Endothelial cell (in vitro differentiated cells): ENCODE measurements around the gene FAM177A1. TPM values are rescaled to one million over a fixed set of nuclear protein-coding genes. Genes with fewer than 3 reads are reported as not detected.
"Not testable (repeated sequence)": the region's sequence is repeated elsewhere in the genome, so short reads cannot be mapped to it uniquely, and the experiment has no call there.

Experiments
- DNase-seq: peaks from one replicate; pipeline ENCODE4 v3.0.0; 2021; ENCODE audit warnings: low spot score
- H3K27ac Mint-ChIP-seq: one replicate; pipeline ENCODE4 v1.8.0; 2021; ENCODE audit warnings: mixed read lengths, inconsistent platforms; ENCODE audit not compliant: unreplicated experiment
- H3K27me3 Mint-ChIP-seq: one replicate; pipeline ENCODE4 v1.8.0; 2021; ENCODE audit warnings: mild to moderate bottlenecking, moderate library complexity, mixed read lengths, inconsistent platforms; ENCODE audit not compliant: unreplicated experiment
- H3K36me3 Mint-ChIP-seq: one replicate; pipeline ENCODE4 v1.8.0; 2021; ENCODE audit warnings: mild to moderate bottlenecking, low read depth, mixed read lengths, inconsistent platforms; ENCODE audit not compliant: unreplicated experiment
- H3K4me1 Mint-ChIP-seq: one replicate; pipeline ENCODE4 v1.8.0; 2021; ENCODE audit warnings: mild to moderate bottlenecking, mixed read lengths, inconsistent platforms; ENCODE audit not compliant: unreplicated experiment
- H3K4me3 Mint-ChIP-seq: one replicate; pipeline ENCODE4 v1.8.0; 2021; ENCODE audit warnings: mild to moderate bottlenecking, mixed read lengths, inconsistent platforms; ENCODE audit not compliant: unreplicated experiment
- H3K9me3 Mint-ChIP-seq: one replicate; pipeline ENCODE4 v1.8.0; 2021; ENCODE audit warnings: mixed read lengths, inconsistent platforms; ENCODE audit not compliant: unreplicated experiment
- total RNA-seq: library from RNA; stranded (reverse); fragmentation: NEBNext Ultra II Directional; extraction: Animal tissue kit (Norgen Biotek cat#: 25700); gene quantifications from one replicate; pipeline ENCODE4 v1.2.1, GENCODE V29; 2021; ENCODE audit not compliant: unreplicated experiment
- TF ChIP-seq, protein P1 (sequence below): fragments of 200-600 bp; sonication (generic); IDR thresholded peaks from one replicate; pipeline ENCODE4 v1.5.0; 2021; ENCODE audit warnings: antibody characterized with exemption; ENCODE audit not compliant: unreplicated experiment

FAM177A1 gene
- total RNA-seq, 1 donor from 2014 or later: 25.6 TPM

DNA sequence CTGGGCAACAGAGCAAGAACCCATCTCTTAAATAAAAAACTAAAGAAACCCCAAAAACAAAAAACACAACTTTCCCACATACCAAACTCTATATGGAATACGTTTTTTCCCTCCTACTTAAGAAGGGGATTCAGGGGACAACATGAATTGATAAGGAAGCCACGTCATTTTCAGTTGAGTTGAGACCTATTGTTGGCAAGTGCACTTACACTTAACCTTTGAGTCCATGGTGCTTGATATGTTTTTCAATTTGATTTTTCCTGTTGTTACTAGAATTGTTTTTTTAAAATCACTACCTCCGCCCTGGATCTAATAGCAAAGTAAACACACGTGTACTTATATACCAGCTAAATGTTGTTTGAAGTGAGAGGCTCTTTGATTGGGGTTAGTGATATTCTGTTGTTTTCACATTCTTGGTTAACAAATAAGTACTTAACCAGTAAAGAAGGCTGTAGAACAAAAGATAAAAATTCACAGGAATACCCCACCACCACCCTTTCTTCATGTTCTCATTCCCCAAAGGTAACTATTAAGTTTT lies 2.0 kb downstream of the FAM177A1 start:
- Mint-ChIP-seq H3K4me3 (peak overlapping the region; percentile 74), H3K27ac (no peak overlapping the region), H3K27me3 (no peaks in the 10 kb centered on the region), H3K4me1 (peaks cover 7% of the 10 kb centered on the region), H3K36me3 (peaks cover 2% of the 10 kb centered on the region), H3K9me3 (no peaks in the 10 kb centered on the region)
- no peak for DNase-seq
- TF ChIP-seq, protein P1, sequence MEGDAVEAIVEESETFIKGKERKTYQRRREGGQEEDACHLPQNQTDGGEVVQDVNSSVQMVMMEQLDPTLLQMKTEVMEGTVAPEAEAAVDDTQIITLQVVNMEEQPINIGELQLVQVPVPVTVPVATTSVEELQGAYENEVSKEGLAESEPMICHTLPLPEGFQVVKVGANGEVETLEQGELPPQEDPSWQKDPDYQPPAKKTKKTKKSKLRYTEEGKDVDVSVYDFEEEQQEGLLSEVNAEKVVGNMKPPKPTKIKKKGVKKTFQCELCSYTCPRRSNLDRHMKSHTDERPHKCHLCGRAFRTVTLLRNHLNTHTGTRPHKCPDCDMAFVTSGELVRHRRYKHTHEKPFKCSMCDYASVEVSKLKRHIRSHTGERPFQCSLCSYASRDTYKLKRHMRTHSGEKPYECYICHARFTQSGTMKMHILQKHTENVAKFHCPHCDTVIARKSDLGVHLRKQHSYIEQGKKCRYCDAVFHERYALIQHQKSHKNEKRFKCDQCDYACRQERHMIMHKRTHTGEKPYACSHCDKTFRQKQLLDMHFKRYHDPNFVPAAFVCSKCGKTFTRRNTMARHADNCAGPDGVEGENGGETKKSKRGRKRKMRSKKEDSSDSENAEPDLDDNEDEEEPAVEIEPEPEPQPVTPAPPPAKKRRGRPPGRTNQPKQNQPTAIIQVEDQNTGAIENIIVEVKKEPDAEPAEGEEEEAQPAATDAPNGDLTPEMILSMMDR: no peak

DNA sequence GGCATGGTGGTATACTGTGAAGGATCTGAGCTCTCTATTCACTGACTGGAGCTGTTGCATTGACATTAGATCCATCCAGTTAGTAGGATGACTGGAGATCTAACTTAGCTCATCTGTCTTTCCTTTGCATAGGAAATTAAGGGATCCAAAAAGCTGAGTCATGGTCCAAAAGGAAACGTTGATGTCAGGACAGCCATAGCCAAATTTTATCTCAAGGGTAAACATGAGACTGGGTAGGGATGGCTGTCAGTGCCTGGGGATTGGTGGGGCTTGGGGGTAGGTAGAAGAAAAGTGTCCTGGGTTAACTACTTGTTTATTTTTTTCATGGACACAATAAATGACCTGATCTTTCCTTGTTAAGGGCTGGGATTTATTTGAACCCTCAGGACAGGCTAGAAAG lies 4.6 kb downstream of the FAM177A1 start:
- Mint-ChIP-seq H3K4me3 (no peak overlapping the region), H3K9me3 (no peaks in the 10 kb centered on the region), H3K27ac (no peak overlapping the region), H3K4me1 (peaks cover 2% of the 10 kb centered on the region), H3K36me3 (peaks cover 4% of the 10 kb centered on the region), H3K27me3 (no peaks in the 10 kb centered on the region)
- DNase-seq: no peak
- TF ChIP-seq, protein P1: no peak

DNA sequence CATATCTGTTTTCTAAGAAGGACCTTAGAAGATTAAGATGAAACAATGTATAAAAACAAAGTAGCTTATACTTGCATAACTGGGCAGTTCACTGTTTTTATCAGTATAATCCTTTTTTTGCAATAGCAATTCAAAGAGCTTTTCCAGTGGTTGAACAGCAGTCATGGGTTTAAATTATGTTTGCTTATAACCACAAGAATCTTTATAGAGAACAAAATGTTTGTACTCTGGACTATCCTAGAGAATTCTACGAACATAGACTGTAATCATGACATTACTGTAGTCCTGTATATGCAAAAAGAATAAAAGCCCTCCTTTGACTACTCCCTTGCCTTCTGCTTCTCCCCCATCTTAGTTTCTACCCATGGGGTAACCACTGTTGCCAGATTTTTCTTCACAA lies 5.7 kb downstream of the FAM177A1 start:
- H3K9me3 Mint-ChIP-seq: no peaks in the 10 kb centered on the region
- no peak overlapping the region for H3K4me3 Mint-ChIP-seq
- H3K27ac Mint-ChIP-seq: no peak overlapping the region
- H3K4me1 Mint-ChIP-seq: no peaks in the 10 kb centered on the region
- DNase-seq: no peak
- peaks cover 9% of the 10 kb centered on the region for H3K36me3 Mint-ChIP-seq
- TF ChIP-seq, protein P1: no peak
- no peaks in the 10 kb centered on the region for H3K27me3 Mint-ChIP-seq

DNA sequence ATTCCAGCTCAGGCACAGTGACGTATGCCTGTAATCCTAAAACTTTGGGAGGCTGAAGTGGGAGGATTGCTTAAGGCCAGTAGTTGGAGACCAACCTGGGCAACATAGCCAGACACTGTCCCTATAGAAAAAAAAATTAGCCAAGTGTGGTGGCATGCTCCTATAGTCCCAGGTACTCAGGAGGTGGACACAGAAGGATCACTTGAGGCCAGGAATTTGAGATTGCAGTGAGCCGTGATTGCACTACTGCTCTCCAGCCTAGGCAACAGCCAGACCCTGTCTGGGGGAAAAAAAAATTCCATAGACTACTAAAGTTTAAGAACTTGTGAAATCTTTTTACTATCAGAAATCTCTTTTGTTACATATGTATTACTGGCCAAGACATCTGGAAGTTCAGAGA lies 6.6 kb downstream of the FAM177A1 start:
- Mint-ChIP-seq H3K27ac (no peak overlapping the region), H3K27me3 (no peaks in the 10 kb centered on the region), H3K9me3 (no peaks in the 10 kb centered on the region), H3K4me1 (no peaks in the 10 kb centered on the region), H3K4me3 (no peak overlapping the region), H3K36me3 (peaks cover 10% of the 10 kb centered on the region)
- TF ChIP-seq, protein P1: no peak
- DNase-seq: no peak

DNA sequence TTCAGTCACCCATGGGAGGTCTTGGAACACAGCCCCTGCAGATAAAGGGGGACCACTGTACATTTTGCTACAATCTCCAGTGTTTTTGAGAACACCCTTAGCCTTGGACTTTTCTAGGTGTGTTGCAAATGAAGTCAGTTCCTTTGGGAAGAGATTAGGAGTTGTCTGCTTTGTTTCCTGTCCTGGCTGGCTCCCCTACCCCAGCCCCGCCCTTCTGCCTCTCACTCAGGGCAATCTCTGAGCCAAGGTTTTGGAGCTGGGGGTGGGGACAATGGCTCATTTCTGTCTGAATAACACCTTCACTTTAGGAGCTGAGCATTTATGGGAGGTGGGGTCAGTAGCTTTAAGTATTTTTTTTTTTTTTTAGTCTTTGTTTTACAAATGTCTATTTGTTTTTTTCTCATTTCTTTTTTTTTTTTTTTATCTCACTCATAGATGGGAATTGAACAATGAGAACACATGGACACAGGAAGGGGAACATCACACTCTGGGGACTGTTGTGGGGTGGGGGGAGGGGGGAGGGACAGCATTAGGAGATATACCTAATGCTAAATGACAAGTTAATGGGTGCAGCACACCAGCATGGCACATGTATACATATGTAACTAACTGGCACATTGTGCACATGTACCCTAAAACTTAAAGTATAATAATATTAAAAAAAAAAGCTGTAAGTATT lies 15.2 kb downstream of the FAM177A1 start:
- H3K27ac Mint-ChIP-seq: peak overlapping the region; percentile 74
- not testable (repeated sequence) for H3K36me3 Mint-ChIP-seq, H3K4me1 Mint-ChIP-seq, H3K4me3 Mint-ChIP-seq, H3K9me3 Mint-ChIP-seq, H3K27me3 Mint-ChIP-seq
- DNase-seq: peak; percentile 7

DNA sequence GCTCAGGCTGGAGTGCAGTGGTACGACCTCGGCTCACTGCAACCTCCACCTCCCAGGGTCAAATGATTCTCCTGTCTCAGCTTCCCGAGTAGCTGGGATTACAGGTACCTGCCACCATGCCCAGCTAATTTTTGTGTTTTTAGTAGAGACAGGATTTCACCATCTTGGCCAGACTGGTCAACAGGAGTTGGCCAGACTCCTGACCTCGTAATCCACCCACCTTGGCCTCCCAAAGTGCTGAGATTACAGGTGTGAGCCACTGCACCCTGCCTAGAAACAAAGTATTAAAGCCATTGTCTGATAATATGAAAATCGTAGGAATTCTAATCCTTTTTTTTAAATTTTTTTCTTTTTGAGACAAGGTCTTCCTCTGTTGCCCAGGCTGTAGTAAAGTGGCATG lies 19.7 kb downstream of the FAM177A1 start:
- H3K27ac Mint-ChIP-seq, DNase-seq, H3K4me3 Mint-ChIP-seq, H3K9me3 Mint-ChIP-seq, H3K27me3 Mint-ChIP-seq, H3K4me1 Mint-ChIP-seq: not testable (repeated sequence)
- peaks cover 17% of the 10 kb centered on the region for H3K36me3 Mint-ChIP-seq
